Measurements from ENCODE around the gene DOK7.

DNA sequence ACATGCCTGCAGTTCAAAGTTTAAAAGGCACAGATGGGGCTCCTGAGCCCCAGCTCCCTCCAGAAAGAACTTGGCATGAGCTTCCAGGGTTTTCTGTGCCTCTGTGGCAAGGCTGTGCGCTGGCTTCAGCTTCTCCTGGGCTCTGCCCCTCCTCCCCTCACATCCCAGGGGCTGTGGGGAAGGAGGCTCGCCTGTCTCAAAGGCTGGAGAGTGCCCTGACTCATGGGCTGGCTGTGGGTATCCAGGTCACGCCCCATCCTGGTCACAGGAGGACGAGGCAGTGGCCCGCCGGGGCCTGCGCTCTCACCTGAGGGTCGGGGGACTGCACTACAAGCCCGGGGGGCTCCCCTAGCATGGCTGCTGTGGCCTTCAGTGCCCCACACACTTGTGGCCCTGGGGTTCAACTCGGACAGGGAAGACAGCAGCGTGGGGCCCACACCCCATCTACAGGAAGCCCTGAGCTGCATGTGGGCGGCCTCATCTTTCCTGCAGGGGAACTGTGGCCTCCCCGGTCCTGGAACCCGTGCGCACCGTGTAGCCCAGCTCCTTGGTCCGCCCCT, 51.2 kb downstream of the DOK7 start:
- no peak for TF ChIP-seq EP300 (IDR thresholded peaks at IDR 0.05)
- TF ChIP-seq, protein P1, sequence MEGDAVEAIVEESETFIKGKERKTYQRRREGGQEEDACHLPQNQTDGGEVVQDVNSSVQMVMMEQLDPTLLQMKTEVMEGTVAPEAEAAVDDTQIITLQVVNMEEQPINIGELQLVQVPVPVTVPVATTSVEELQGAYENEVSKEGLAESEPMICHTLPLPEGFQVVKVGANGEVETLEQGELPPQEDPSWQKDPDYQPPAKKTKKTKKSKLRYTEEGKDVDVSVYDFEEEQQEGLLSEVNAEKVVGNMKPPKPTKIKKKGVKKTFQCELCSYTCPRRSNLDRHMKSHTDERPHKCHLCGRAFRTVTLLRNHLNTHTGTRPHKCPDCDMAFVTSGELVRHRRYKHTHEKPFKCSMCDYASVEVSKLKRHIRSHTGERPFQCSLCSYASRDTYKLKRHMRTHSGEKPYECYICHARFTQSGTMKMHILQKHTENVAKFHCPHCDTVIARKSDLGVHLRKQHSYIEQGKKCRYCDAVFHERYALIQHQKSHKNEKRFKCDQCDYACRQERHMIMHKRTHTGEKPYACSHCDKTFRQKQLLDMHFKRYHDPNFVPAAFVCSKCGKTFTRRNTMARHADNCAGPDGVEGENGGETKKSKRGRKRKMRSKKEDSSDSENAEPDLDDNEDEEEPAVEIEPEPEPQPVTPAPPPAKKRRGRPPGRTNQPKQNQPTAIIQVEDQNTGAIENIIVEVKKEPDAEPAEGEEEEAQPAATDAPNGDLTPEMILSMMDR (IDR thresholded peaks at IDR 0.05) = no peak
